OCI-LY1 (cell line): ENCODE data around the gene HAPSTR1.

Experiments used
- H2AFZ ChIP-seq: fragments of 200-600 bp; sonication (generic), shearing (Covaris generic); 2 replicates; pipeline ENCODE4 v1.6.0; 2014; ENCODE audit warnings: antibody characterized with exemption, mild to moderate bottlenecking, low read length
- H3F3A ChIP-seq: fragments of 200-600 bp; sonication (generic), shearing (Covaris generic); 2 replicates; pipeline ENCODE4 v1.6.0; 2014; ENCODE audit warnings: mild to moderate bottlenecking, antibody characterized with exemption, low read length, moderate library complexity; ENCODE audit not compliant: insufficient read depth
- H3K27ac ChIP-seq: fragments of 200-600 bp; sonication (generic); 2 replicates; pipeline ENCODE4 v1.5.1; 2014; ENCODE audit warnings: low read length, mixed run types, mild to moderate bottlenecking, low read depth; ENCODE audit not compliant: poor library complexity, severe bottlenecking
- H3K27me3 ChIP-seq: fragments of 200-600 bp; sonication (generic); 2 replicates; pipeline ENCODE4 v1.6.0; 2014; ENCODE audit warnings: antibody characterized with exemption, mild to moderate bottlenecking, low read length, moderate library complexity; ENCODE audit not compliant: insufficient read depth
- H3K36me3 ChIP-seq: fragments of 200-600 bp; sonication (generic); 2 replicates; pipeline ENCODE4 v1.6.1; 2014; ENCODE audit warnings: mild to moderate bottlenecking, antibody characterized with exemption, low read length, moderate library complexity, mixed read lengths; ENCODE audit not compliant: insufficient read depth
- H3K4me1 ChIP-seq: fragments of 200-600 bp; sonication (generic); 2 replicates; pipeline ENCODE4 v1.5.1; 2014; ENCODE audit warnings: mild to moderate bottlenecking, low read length, moderate library complexity; ENCODE audit not compliant: insufficient read depth, severe bottlenecking
- H3K4me2 ChIP-seq: fragments of 200-600 bp; sonication (generic), shearing (Covaris generic); 2 replicates; pipeline ENCODE4 v1.6.1; 2014; ENCODE audit warnings: low read length
- H3K4me3 ChIP-seq: fragments of 200-600 bp; sonication (generic); 2 replicates; pipeline ENCODE4 v1.5.1; 2014; ENCODE audit warnings: low read length, low read depth, mild to moderate bottlenecking, mixed read lengths; ENCODE audit not compliant: poor library complexity, severe bottlenecking
- H3K79me2 ChIP-seq: fragments of 200-600 bp; shearing (Covaris generic); 2 replicates; pipeline ENCODE4 v1.6.1; 2016; ENCODE audit warnings: mixed run types, low read length, mixed read lengths; ENCODE audit not compliant: insufficient read depth
- H3K9ac ChIP-seq: fragments of 200-600 bp; sonication (generic), shearing (Covaris generic); 2 replicates; pipeline ENCODE4 v1.6.1; 2014; ENCODE audit warnings: mild to moderate bottlenecking, low read length, mixed read lengths
- H3K9me2 ChIP-seq: fragments of 200-600 bp; sonication (generic), shearing (Covaris generic); 2 replicates; pipeline ENCODE4 v1.6.1; 2014; ENCODE audit warnings: low read depth, mild to moderate bottlenecking, low read length, mixed read lengths
- H3K9me3 ChIP-seq: fragments of 200-600 bp; shearing (Covaris generic); 2 replicates; pipeline ENCODE4 v1.6.1; 2014; ENCODE audit warnings: low read length, mixed read lengths
- H4K20me1 ChIP-seq: fragments of 200-600 bp; sonication (generic), shearing (Covaris generic); 2 replicates; pipeline ENCODE4 v1.6.0; 2016; ENCODE audit warnings: mild to moderate bottlenecking, low read length; ENCODE audit not compliant: insufficient read depth
- CTCF ChIP-seq: fragments of 200-600 bp; sonication (generic), shearing (Covaris generic); IDR thresholded peaks from 2 replicates; pipeline ENCODE4 v1.5.1; 2017; ENCODE audit warnings: mild to moderate bottlenecking, antibody characterized with exemption, low read length, moderate library complexity, mixed read lengths
- EZH2 ChIP-seq: fragments of 200-600 bp; sonication (generic), shearing (Covaris generic); IDR thresholded peaks from 2 replicates; pipeline ENCODE4 v1.8.0; 2017; ENCODE audit warnings: borderline replicate concordance, mixed run types, mild to moderate bottlenecking, antibody characterized with exemption, low read length, moderate library complexity, mixed read lengths

The HAPSTR1 gene

DNA sequence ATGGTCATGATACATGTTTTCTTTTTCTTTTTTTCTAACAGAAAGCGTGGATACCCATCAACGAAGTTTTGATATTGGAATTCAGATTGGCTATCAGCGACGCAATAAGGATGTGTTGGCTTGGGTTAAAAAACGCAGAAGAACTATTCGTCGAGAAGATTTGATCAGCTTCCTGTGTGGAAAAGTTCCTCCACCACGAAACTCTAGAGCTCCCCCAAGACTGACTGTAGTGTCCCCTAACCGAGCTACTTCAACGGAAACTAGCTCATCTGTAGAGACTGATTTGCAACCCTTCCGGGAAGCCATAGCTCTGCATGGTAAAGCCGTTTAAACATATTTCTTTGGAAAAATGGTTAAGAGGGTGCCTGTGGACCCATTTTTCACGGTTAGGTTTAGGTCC lies 11.5 kb downstream of the HAPSTR1 start:
- TF ChIP-seq EZH2, result no peak
- TF ChIP-seq CTCF, result no peak
- peaks cover 98% of the 10 kb centered on the region for H3K79me2 ChIP-seq
- H4K20me1 ChIP-seq, result peaks cover 14% of the 10 kb centered on the region; the same call in 1 of the 2 replicates
- H3K4me2 ChIP-seq, result no peak overlapping the region
- no peaks in the 10 kb centered on the region for H3K27me3 ChIP-seq
- no peaks in the 10 kb centered on the region for H3F3A ChIP-seq
- no peaks in the 10 kb centered on the region for H3K9me2 ChIP-seq
- no peak overlapping the region for H3K27ac ChIP-seq
- no peak overlapping the region for H2AFZ ChIP-seq
- H3K4me3 ChIP-seq, result no peak overlapping the region
- H3K9ac ChIP-seq, result no peak overlapping the region
- peaks cover 100% of the 10 kb centered on the region for H3K36me3 ChIP-seq
- peaks cover 28% of the 10 kb centered on the region for H3K4me1 ChIP-seq
- no peaks in the 10 kb centered on the region for H3K9me3 ChIP-seq

- Histone ChIP-seq H3K36me3 (peaks cover 99% of the 10 kb centered on the region), H3K9me2 (no peaks in the 10 kb centered on the region), H3K27me3 (no peaks in the 10 kb centered on the region), H3K9ac (no peak overlapping the region), H4K20me1 (peaks cover 14% of the 10 kb centered on the region; the same call in 1 of the 2 replicates), H3K4me1 (peaks cover 22% of the 10 kb centered on the region), H3K4me2 (no peak overlapping the region), H3K4me3 (no peak overlapping the region), H3K27ac (no peak overlapping the region), H2AFZ (no peak overlapping the region), H3K9me3 (no peaks in the 10 kb centered on the region), H3K79me2 (peaks cover 98% of the 10 kb centered on the region), H3F3A (no peaks in the 10 kb centered on the region)
- TF ChIP-seq CTCF (no peak), EZH2 (no peak)
Observed at GRCh38 chr16:9103546-9103945, 12.1 kb downstream of the HAPSTR1 start.

DNA sequence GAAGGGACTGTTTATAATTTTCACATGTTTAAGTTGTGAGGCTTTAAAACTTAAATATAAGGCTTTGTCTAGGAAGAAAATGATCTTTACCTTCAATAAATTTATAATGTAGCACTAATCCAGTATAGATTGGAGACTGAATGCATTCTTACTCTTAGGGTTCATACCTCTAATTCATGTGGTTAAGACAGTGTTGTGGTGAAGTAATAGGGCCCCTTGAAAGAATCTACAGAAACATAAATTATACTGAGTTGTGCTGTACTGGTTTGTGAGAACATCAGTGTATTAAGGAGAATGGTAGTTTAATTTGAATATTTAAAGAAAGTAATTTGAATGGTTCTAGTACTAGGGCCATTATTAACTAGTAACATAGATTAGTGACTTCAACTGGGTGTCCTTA lies 13.7 kb downstream of the HAPSTR1 start:
- Histone ChIP-seq H3K36me3 (peaks cover 99% of the 10 kb centered on the region), H3K27ac (no peak overlapping the region), H4K20me1 (peaks cover 15% of the 10 kb centered on the region; the same call in 1 of the 2 replicates), H3K4me3 (no peak overlapping the region), H3K4me2 (no peak overlapping the region), H3K9ac (no peak overlapping the region), H3F3A (no peaks in the 10 kb centered on the region), H3K9me2 (no peaks in the 10 kb centered on the region), H3K27me3 (no peaks in the 10 kb centered on the region), H3K79me2 (peaks cover 98% of the 10 kb centered on the region), H2AFZ (no peak overlapping the region), H3K9me3 (no peaks in the 10 kb centered on the region), H3K4me1 (peaks cover 5% of the 10 kb centered on the region)
- no peak for TF ChIP-seq EZH2
- TF ChIP-seq CTCF, result no peak
